IMR-90 (cell line): ENCODE measurements around the gene DSCAM. TPM values are rescaled to one million over a fixed set of nuclear protein-coding genes. Genes with fewer than 3 reads are reported as not detected.

Experiments
- ATAC-seq: fragments of 200-7000 bp; cut with Tn5 transposase; 2 replicates; pipeline ENCODE4 v1.9.1; 2020; ENCODE audit warnings: low read depth, mild to moderate bottlenecking, moderate library complexity
- BruUV-seq: library from RNA; stranded (reverse); fragments of 400-500 nt; replicated peaks from 2 replicates; lab custom pipeline; 2021; lab: Mats Ljungman, UMichigan
- CTCF ChIA-PET: fragments of 300-600 bp; formaldehyde crosslinking; extraction: SDS; loops from one replicate; lab custom pipeline; 2021; ENCODE audit warnings: antibody characterized with exemption; lab: Yijun Ruan, JAX
- POLR2A ChIA-PET: fragments of 300-600 bp; sonication (Branson Sonifier 250); formaldehyde crosslinking; loops from one replicate; lab custom pipeline; 2022; ENCODE audit warnings: antibody characterized with exemption; ENCODE audit not compliant: unreplicated experiment; lab: Charles Lee
- DNase-seq: peaks from one replicate; pipeline ENCODE4 v3.0.0; 2013
- H2AFZ ChIP-seq: replicated peaks from 2 replicates; pipeline ENCODE3; 2013; ENCODE audit warnings: low read length, mild to moderate bottlenecking; ENCODE audit not compliant: poor library complexity
- H2AK5ac ChIP-seq: 2 replicates; pipeline ENCODE4 v1.6.1; 2013; ENCODE audit warnings: low read depth, low read length, inconsistent platforms
- H2AK9ac ChIP-seq: replicated peaks from 2 replicates; pipeline ENCODE3; 2013; ENCODE audit warnings: mild to moderate bottlenecking, low read depth, low read length, moderate library complexity; ENCODE audit not compliant: poor library complexity
- H2BK120ac ChIP-seq: 2 replicates; pipeline ENCODE4 v1.6.1; 2013; ENCODE audit warnings: low read depth, low read length, inconsistent platforms
- H2BK15ac ChIP-seq: 3 replicates; pipeline ENCODE4 v1.6.1; 2013; ENCODE audit warnings: low read depth, low read length, inconsistent platforms
- H2BK20ac ChIP-seq: 2 replicates; pipeline ENCODE4 v1.6.1; 2013; ENCODE audit warnings: low read depth, mild to moderate bottlenecking, inconsistent platforms, low read length, moderate library complexity
- H2BK5ac ChIP-seq: 2 replicates; pipeline ENCODE4 v1.6.1; 2013; ENCODE audit warnings: mild to moderate bottlenecking, low read depth, low read length, inconsistent platforms; ENCODE audit not compliant: poor library complexity, severe bottlenecking
- H3K14ac ChIP-seq: replicated peaks from 2 replicates; pipeline ENCODE4 v1.6.1; 2013; ENCODE audit warnings: low read depth, low read length, inconsistent platforms
- H3K18ac ChIP-seq: 2 replicates; pipeline ENCODE4 v1.6.1; 2013; ENCODE audit warnings: low read depth, low read length, control low read depth
- H3K23ac ChIP-seq: 2 replicates; pipeline ENCODE4 v1.6.1; 2013; ENCODE audit warnings: low read depth, low read length, inconsistent platforms
- H3K27ac ChIP-seq: 2 replicates; pipeline ENCODE4 v1.5.1; 2013; ENCODE audit warnings: mild to moderate bottlenecking, control low read depth, low read length; ENCODE audit not compliant: insufficient read depth
- H3K27me3 ChIP-seq: 2 replicates; pipeline ENCODE4 v1.6.1; 2013; ENCODE audit warnings: low read length; ENCODE audit not compliant: control insufficient read depth, insufficient read depth
- H3K36me3 ChIP-seq: 2 replicates; pipeline ENCODE4 v1.6.1; 2013; ENCODE audit warnings: low read length, mixed read lengths; ENCODE audit not compliant: control insufficient read depth, insufficient read depth
- H3K4ac ChIP-seq: 2 replicates; pipeline ENCODE4 v1.6.1; 2013; ENCODE audit warnings: low read depth, low read length, inconsistent platforms
- H3K4me1 ChIP-seq: 2 replicates; pipeline ENCODE4 v1.6.1; 2013; ENCODE audit warnings: low read length, mixed read lengths; ENCODE audit not compliant: control insufficient read depth, insufficient read depth
- H3K4me2 ChIP-seq: 2 replicates; pipeline ENCODE4 v1.6.1; 2013; ENCODE audit warnings: low read depth, mild to moderate bottlenecking, control low read depth, low read length, moderate library complexity
- H3K4me3 ChIP-seq: 2 replicates; pipeline ENCODE4 v1.5.1; 2013; ENCODE audit warnings: low read depth, mild to moderate bottlenecking, control low read depth, low read length, moderate library complexity; ENCODE audit not compliant: insufficient read depth
- H3K56ac ChIP-seq: 2 replicates; pipeline ENCODE4 v1.6.1; 2013; ENCODE audit warnings: low read length, inconsistent platforms; ENCODE audit not compliant: insufficient read depth; ENCODE audit errors: extremely low read depth
- H3K79me1 ChIP-seq, 2 experiments: 2 replicates each; pipeline ENCODE4 v1.6.1; 2013; ENCODE audit warnings: low read length in 2 of 2, inconsistent platforms in 1 of 2, low read depth in 1 of 2
- H3K9ac ChIP-seq: 2 replicates; pipeline ENCODE4 v1.6.1; 2013; ENCODE audit warnings: low read depth, low read length, control low read depth
- H3K9me1 ChIP-seq: 2 replicates; pipeline ENCODE4 v1.6.1; 2013; ENCODE audit warnings: low read length, inconsistent platforms; ENCODE audit not compliant: insufficient read depth
- H3K9me3 ChIP-seq: 2 replicates; pipeline ENCODE4 v1.6.1; 2013; ENCODE audit warnings: low read length; ENCODE audit not compliant: control insufficient read depth, insufficient read depth
- H4K20me1 ChIP-seq: 2 replicates; pipeline ENCODE4 v1.6.1; 2013; ENCODE audit warnings: low read length, inconsistent platforms; ENCODE audit not compliant: insufficient read depth
- H4K5ac ChIP-seq: 2 replicates; pipeline ENCODE4 v1.6.1; 2013; ENCODE audit warnings: mild to moderate bottlenecking, low read depth, low read length, control low read depth
- H4K8ac ChIP-seq, 2 experiments: 2 replicates each; pipeline ENCODE4 v1.6.1; 2013; ENCODE audit warnings: low read depth in 2 of 2, low read length in 2 of 2, control low read depth in 1 of 2, inconsistent platforms in 1 of 2
- H4K91ac ChIP-seq: 2 replicates; pipeline ENCODE4 v1.6.1; 2013; ENCODE audit warnings: low read depth, low read length, inconsistent platforms; ENCODE audit not compliant: insufficient read depth
- BHLHE40 ChIP-seq: fragments of 150-350 bp; IDR thresholded peaks from 2 replicates; pipeline ENCODE4 v1.6.1; 2016; ENCODE audit warnings: mild to moderate bottlenecking, low read depth, low read length
- CEBPB ChIP-seq: IDR thresholded peaks from 2 replicates; pipeline ENCODE4 v1.6.1; 2012; ENCODE audit warnings: low read depth, low read length, improper control_type of control experiment
- CHD1 ChIP-seq: IDR thresholded peaks from 2 replicates; pipeline ENCODE4 v1.6.1; 2012; ENCODE audit warnings: low read depth, low read length, improper control_type of control experiment
- CTCF ChIP-seq: conservative IDR thresholded peaks from 2 replicates; pipeline ENCODE4 v1.5.1; 2012; ENCODE audit warnings: mild to moderate bottlenecking, low read depth, low read length, improper control_type of control experiment
- FOS ChIP-seq: fragments of 150-350 bp; IDR thresholded peaks from 2 replicates; pipeline ENCODE4 v1.6.1; 2016; ENCODE audit warnings: low read depth, low read length
- MAZ ChIP-seq: IDR thresholded peaks from 2 replicates; pipeline ENCODE4 v1.6.1; 2012; ENCODE audit warnings: low read depth, mild to moderate bottlenecking, low read length, improper control_type of control experiment, moderate library complexity, borderline replicate concordance
- RFX5 ChIP-seq: IDR thresholded peaks from 2 replicates; pipeline ENCODE4 v1.8.0; 2012; ENCODE audit warnings: low read depth, mild to moderate bottlenecking, low read length, moderate library complexity
- SMC3 ChIP-seq: fragments of 150-350 bp; IDR thresholded peaks from 2 replicates; pipeline ENCODE4 v1.6.1; 2016; ENCODE audit warnings: low read depth, mild to moderate bottlenecking, antibody characterized with exemption, low read length, moderate library complexity
- WGBS, 2 experiments: methylation state at CpG; one replicate each; pipeline versions ENCODE4 v1.1.5 to v1.1.7; 2013; ENCODE audit warnings: missing lambda C conversion rate in 2 of 2; ENCODE audit not compliant: insufficient read length in 1 of 2; ENCODE audit errors: extremely low coverage in 2 of 2; 5-methylcytosine and 5-hydroxymethylcytosine counted together
- dilution Hi-C: fragments of 300-500 bp; cut with HindIII; formaldehyde crosslinking; loops from one replicate; pipeline ENCODE4 v1.14.3; 2018; ENCODE audit warnings: low sequenced_read_pairs; ENCODE audit not compliant: unreplicated experiment
- in situ Hi-C: fragments of 300-500 bp; cut with MboI; formaldehyde crosslinking; loops from 3 replicates; pipeline ENCODE4 v1.14.3; 2019; ENCODE audit warnings: low sequenced_read_pairs, inconsistent platforms, mixed read lengths
- intact Hi-C: fragments of 100-400 bp; cut with micrococcal nuclease; formaldehyde crosslinking; loops from 2 replicates; pipeline ENCODE4 v1.10.0; 2022
- polyA plus RNA-seq, 3 experiments: library from polyadenylated mRNA; depleted of rRNA; stranded (reverse); fragments of >200 nt; gene quantifications; 2 replicates each; pipeline ENCODE4 v1.2.3, GENCODE V29; 2012; ENCODE audit warnings: low replicate concordance in 1 of 3
- total RNA-seq: library from RNA; depleted of rRNA; stranded (reverse); fragments of >200 nt; gene quantifications from 2 replicates; pipeline ENCODE4 v1.2.3, GENCODE V29; 2012
- TF ChIP-seq, protein P1 (sequence below): fragments of 150-350 bp; IDR thresholded peaks from 2 replicates; pipeline ENCODE4 v1.6.1; 2016; ENCODE audit warnings: low read depth, mild to moderate bottlenecking, low read length, moderate library complexity, borderline replicate concordance
- TF ChIP-seq, protein P2 (sequence below): fragments of 150-350 bp; IDR thresholded peaks from 2 replicates; pipeline ENCODE4 v1.6.1; 2017; ENCODE audit warnings: mild to moderate bottlenecking, antibody characterized with exemption, low read length, low read depth

The DSCAM gene
- total and polyA plus RNA-seq, 2 of the 4 experiments (the other 2 are of a cell fraction), result under 0.01 to 0.02 TPM

GRCh38 chr21:40141621-40142020 is 705.3 kb downstream of the DSCAM start:
- no peak overlapping the region for H4K91ac ChIP-seq
- BruUV-seq, result no TSS peak
- no peak overlapping the region for H3K4me3 ChIP-seq
- POLR2A ChIA-PET, result no interaction called here
- peak overlapping the region; percentile 19 for H2BK5ac ChIP-seq
- TF ChIP-seq, protein P1, sequence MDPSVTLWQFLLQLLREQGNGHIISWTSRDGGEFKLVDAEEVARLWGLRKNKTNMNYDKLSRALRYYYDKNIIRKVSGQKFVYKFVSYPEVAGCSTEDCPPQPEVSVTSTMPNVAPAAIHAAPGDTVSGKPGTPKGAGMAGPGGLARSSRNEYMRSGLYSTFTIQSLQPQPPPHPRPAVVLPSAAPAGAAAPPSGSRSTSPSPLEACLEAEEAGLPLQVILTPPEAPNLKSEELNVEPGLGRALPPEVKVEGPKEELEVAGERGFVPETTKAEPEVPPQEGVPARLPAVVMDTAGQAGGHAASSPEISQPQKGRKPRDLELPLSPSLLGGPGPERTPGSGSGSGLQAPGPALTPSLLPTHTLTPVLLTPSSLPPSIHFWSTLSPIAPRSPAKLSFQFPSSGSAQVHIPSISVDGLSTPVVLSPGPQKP, result no peak
- TF ChIP-seq BHLHE40 (no peak), CEBPB (no peak), FOS (no peak), MAZ (no peak), CTCF (no peak), CHD1 (no peak), RFX5 (no peak), SMC3 (no peak)
- TF ChIP-seq, protein P2, sequence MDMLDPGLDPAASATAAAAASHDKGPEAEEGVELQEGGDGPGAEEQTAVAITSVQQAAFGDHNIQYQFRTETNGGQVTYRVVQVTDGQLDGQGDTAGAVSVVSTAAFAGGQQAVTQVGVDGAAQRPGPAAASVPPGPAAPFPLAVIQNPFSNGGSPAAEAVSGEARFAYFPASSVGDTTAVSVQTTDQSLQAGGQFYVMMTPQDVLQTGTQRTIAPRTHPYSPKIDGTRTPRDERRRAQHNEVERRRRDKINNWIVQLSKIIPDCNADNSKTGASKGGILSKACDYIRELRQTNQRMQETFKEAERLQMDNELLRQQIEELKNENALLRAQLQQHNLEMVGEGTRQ, result no peak
- H3K9me1 ChIP-seq, result no peaks in the 10 kb centered on the region
- no peak overlapping the region for H2BK120ac ChIP-seq
- H4K8ac ChIP-seq, result no peak overlapping the region
- H3K23ac ChIP-seq, result no peak overlapping the region
- H3K36me3 ChIP-seq, result no peaks in the 10 kb centered on the region
- H3K79me1 ChIP-seq, result no peaks in the 10 kb centered on the region
- H2BK15ac ChIP-seq, result no peak overlapping the region
- dilution Hi-C loops (no loop called here), in situ Hi-C loops (no loop called here), intact Hi-C loops (loop anchor here (5.0 kb wide), 1 partner anchor 926 kb away; no protein-coding TSS in a partner anchor)
- no peak overlapping the region for H4K5ac ChIP-seq
- no peak overlapping the region for H3K18ac ChIP-seq
- H3K4me2 ChIP-seq, result no peak overlapping the region
- no CpG with 5 or more reads among the region's 8 CpGs for WGBS, 2 experiments
- H2AK5ac ChIP-seq, result no peak overlapping the region
- no peak overlapping the region for H3K27ac ChIP-seq
- no peaks in the 10 kb centered on the region for H3K4me1 ChIP-seq
- H2BK20ac ChIP-seq, result no peak overlapping the region
- CTCF ChIA-PET, result no interaction called here
- no peak for DNase-seq
- no peak overlapping the region for H2AK9ac ChIP-seq
- no peak overlapping the region for H2AFZ ChIP-seq
- no peaks in the 10 kb centered on the region for H3K27me3 ChIP-seq
- no peak overlapping the region for H3K4ac ChIP-seq
- ATAC-seq, result no peak
- no peaks in the 10 kb centered on the region for H4K20me1 ChIP-seq
- H3K9ac ChIP-seq, result no peak overlapping the region
- H3K14ac ChIP-seq, result no peak overlapping the region
- no peak overlapping the region for H3K56ac ChIP-seq
- H3K9me3 ChIP-seq, result peaks cover 21% of the 10 kb centered on the region
